ENCODE measurements around the gene PLEKHG7. TPM values are rescaled to one million over a fixed set of nuclear protein-coding genes. Genes with fewer than 3 reads are reported as not detected.
A peak's percentile ranks its signal among the peaks of the same experiment; 100 is the strongest.

The PLEKHG7 gene
- total and polyA plus RNA-seq, 12 donors: 0.04 TPM; not detected in 11

DNA sequence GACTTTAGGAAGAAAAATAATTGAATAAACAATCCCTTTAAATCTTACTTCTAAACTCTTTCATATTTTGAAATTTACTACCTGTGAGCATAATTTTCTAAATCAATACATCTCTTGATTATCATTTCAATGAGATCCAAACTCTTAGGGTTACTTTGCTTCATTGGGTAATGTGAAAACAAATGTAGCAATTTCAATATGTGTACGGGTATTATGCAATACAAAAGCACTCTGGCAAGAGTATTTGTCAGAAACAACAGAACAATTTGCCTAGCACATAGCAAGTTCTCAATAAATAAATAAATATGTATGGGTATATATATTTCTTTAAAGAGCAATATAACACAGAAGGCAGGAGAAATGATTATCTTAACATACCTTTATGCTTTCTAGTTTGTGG, 77.1 kb downstream of the PLEKHG7 start:
- 84 to 88% methylated on average over 1 of the region's 1 CpG for WGBS, 2 donors
- TF ChIP-seq, protein P1, sequence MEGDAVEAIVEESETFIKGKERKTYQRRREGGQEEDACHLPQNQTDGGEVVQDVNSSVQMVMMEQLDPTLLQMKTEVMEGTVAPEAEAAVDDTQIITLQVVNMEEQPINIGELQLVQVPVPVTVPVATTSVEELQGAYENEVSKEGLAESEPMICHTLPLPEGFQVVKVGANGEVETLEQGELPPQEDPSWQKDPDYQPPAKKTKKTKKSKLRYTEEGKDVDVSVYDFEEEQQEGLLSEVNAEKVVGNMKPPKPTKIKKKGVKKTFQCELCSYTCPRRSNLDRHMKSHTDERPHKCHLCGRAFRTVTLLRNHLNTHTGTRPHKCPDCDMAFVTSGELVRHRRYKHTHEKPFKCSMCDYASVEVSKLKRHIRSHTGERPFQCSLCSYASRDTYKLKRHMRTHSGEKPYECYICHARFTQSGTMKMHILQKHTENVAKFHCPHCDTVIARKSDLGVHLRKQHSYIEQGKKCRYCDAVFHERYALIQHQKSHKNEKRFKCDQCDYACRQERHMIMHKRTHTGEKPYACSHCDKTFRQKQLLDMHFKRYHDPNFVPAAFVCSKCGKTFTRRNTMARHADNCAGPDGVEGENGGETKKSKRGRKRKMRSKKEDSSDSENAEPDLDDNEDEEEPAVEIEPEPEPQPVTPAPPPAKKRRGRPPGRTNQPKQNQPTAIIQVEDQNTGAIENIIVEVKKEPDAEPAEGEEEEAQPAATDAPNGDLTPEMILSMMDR (IDR thresholded peaks at IDR 0.05): no peak
- intact Hi-C loops (cut with DNase I): loop anchor here in 6 of 10 donors (10.0 kb wide), 5 partner anchors 145 to 645 kb away; partner anchors contain the start of gene EEA1 (in 1 of the 6)

DNA sequence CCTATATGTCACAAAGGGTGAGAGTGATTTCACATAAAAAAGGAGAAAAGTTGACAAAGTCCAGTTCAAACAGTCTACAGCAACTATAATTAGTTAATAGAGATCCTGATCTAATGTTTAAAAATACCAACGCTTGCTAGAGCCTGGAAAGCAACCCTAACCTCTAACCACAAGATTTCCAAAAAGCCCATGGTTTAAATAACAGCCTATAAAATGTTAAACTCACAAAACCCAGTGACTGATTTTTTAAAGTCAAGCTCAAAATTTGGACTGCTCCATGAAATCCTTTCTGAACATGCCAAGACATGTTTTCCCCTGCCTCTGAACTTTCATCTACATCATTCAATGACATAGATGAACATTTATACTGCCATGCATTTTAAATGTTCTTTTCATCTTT, 81.6 kb downstream of the PLEKHG7 start:
- Histone ChIP-seq H3K4me1 (peaks cover 0 to 34% (median 12%) of the 10 kb centered on the region in 9 donors), H3K4me3 (no peak overlapping the region), H3K27me3 (no peaks in the 10 kb centered on the region), H3K9me3 (no peaks in the 10 kb centered on the region), H3K27ac (peak overlapping the region in 2 of 10 donors; percentile 0 to 2), H3K36me3 (peaks cover 0 to 59% (median 0%) of the 10 kb centered on the region in 9 donors)
- 56 to 65% methylated on average over 1 of the region's 1 CpG for WGBS, 2 donors
- no peak for DNase-seq
- TF ChIP-seq, protein P1 (IDR thresholded peaks at IDR 0.05): no peak
- intact Hi-C loops (cut with DNase I): loop anchor here in 6 of 10 donors (10.0 kb wide), 5 partner anchors 140 to 640 kb away; partner anchors contain the start of gene EEA1 (in 1 of the 6)
- ATAC-seq: peak in 1 of 8 donors; percentile 6

More for the DNA sequence above, 77.1 kb downstream of the PLEKHG7 start:
- Histone ChIP-seq H3K27ac (no peak overlapping the region), H3K9me3 (no peaks in the 10 kb centered on the region), H3K4me1 (peaks cover 0 to 35% (median 17%) of the 10 kb centered on the region in 9 donors), H3K36me3 (peaks cover 0 to 86% (median 12%) of the 10 kb centered on the region in 9 donors), H3K27me3 (no peaks in the 10 kb centered on the region), H3K4me3 (no peak overlapping the region)
- DNase-seq: no peak
- no peak for ATAC-seq

DNA sequence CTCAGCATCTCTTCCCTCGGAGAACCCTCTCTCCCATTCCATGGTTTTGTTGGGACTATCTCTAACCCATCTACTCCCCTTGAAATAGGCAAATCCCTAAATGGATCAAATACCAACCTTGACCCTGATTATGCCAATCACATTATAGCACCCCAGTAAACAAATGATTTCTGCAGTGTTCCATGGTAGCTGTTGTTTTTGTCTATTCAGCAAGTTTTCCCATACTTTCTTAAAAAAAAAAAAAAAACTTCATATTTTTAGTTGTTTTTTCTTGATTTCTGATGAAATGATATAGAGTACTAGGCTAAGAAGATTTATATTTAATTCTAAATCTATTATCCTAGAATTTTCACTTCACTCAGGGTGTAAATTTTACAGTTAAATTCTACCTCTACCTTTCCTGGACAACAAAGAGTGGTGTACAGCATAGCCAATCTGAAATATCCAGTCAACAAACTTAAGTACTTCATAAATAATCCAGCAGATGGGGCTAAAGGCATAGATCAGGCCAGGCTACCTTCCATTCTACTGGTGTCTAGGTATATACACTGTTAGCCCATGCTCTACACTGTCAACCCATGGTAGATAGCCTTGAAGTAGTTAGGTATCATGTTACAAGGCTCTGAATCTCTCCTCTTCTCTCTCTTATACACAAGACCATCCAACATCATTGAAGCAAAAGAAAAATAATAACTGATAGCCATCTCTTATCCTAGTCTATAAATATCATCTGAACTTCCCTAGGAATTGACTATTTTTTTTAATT, 82.2 kb downstream of the PLEKHG7 start:
- peaks cover 0 to 59% (median 3%) of the 10 kb centered on the region in 9 donors for H3K36me3 ChIP-seq
- ATAC-seq (peak; percentile 76 to 94 (median 90)), DNase-seq (peak in 1 of 2 donors; percentile 23)
- H3K27me3 ChIP-seq: no peaks in the 10 kb centered on the region
- peaks cover 0 to 30% (median 11%) of the 10 kb centered on the region in 9 donors for H3K4me1 ChIP-seq
- WGBS, 2 donors: 81 to 83% methylated on average over 1 of the region's 1 CpG
- intact Hi-C loops (cut with DNase I): loop anchor here in 9 of 10 donors (5.0 to 10.0 kb wide), 7 partner anchors 140 to 640 kb away; partner anchors contain the start of gene EEA1 (in 4 of the 9)
- peak overlapping the region in 3 of 10 donors; percentile 0 to 11 (median 3) for H3K27ac ChIP-seq
- TF ChIP-seq, protein P1 (IDR thresholded peaks at IDR 0.05): peak; percentile 26 to 73 (median 61)
- no peak overlapping the region for H3K4me3 ChIP-seq
- no peaks in the 10 kb centered on the region for H3K9me3 ChIP-seq

DNA sequence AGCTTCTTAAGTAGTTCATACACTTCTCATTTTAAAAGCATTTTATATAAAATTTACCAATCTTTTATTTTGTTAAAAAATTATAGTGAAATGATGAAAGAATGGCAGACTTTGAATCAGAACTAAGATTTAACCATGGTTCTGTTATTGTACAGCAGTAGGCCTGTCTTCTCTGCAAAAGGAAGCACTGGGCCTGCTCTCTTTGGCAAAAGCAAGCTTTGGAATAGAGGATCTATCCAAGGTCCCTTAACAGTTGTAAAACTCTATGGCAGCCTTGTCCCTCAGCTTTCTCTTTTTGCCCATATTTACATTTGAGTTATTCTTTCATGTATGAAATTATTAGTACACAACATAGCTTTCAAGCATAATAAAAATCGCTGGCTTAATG, 82.8 kb downstream of the PLEKHG7 start:
- TF ChIP-seq, protein P1 (IDR thresholded peaks at IDR 0.05): no peak
- Histone ChIP-seq H3K27ac (peak overlapping the region in 2 of 10 donors; percentile 3 to 11), H3K9me3 (peaks cover 0 to 5% (median 0%) of the 10 kb centered on the region in 11 donors), H3K4me1 (peaks cover 0 to 30% (median 11%) of the 10 kb centered on the region in 9 donors), H3K4me3 (no peak overlapping the region), H3K36me3 (peaks cover 0 to 57% (median 3%) of the 10 kb centered on the region in 9 donors), H3K27me3 (no peaks in the 10 kb centered on the region)
- DNase-seq (no peak), ATAC-seq (peak in 1 of 8 donors; percentile 50)
- WGBS, 2 donors: 94 to 95% methylated on average over 1 of the region's 1 CpG
- intact Hi-C loops (cut with DNase I): loop anchor here in 9 of 10 donors (5.0 to 10.0 kb wide), 7 partner anchors 139 to 639 kb away; partner anchors contain the start of gene EEA1 (in 4 of the 9)
